ENCODE measurements around the gene ARHGEF18.

GRCh38 chr19:7355871-7356270 lies 7.1 kb downstream of the ARHGEF18 start:
- TF ChIP-seq CTCF (IDR thresholded peaks at IDR 0.05), result no peak
- TF ChIP-seq EZH2 (IDR thresholded peaks at IDR 0.05; ENCODE audit: borderline replicate concordance, insufficient read depth, low read depth, low read length, poor library complexity, severe bottlenecking), result no peak

Measured in B cell (primary cell).